ENCODE results near the gene SNCAIP.
A peak's percentile ranks its signal among the peaks of the same experiment; 100 is the strongest.
"Not testable (repeated sequence)": the region's sequence is repeated elsewhere in the genome, so short reads cannot be mapped to it uniquely, and the experiment has no call there.

Gene SNCAIP

GRCh38 chr5:122470365-122470764 is 158.3 kb downstream of the SNCAIP start:
- DNase-seq, result no peak

GRCh38 chr5:122471031-122471751 is 159.2 kb downstream of the SNCAIP start:
- DNase-seq, result no peak

- DNase-seq, result no peak
Measured at GRCh38 chr5:122471752-122472061, 159.7 kb downstream of the SNCAIP start.

GRCh38 chr5:122473138-122473843 is 161.3 kb downstream of the SNCAIP start:
- no peak for DNase-seq

- no peak for DNase-seq
Measured at GRCh38 chr5:122473941-122474340, 161.9 kb downstream of the SNCAIP start.

- no peak for DNase-seq
Measured at GRCh38 chr5:122478741-122479442, 166.9 kb downstream of the SNCAIP start.

GRCh38 chr5:122480146-122480545 is 168.1 kb downstream of the SNCAIP start:
- DNase-seq, result no peak

- DNase-seq, result no peak
Measured at GRCh38 chr5:122484103-122484502, 172.1 kb downstream of the SNCAIP start.

GRCh38 chr5:122485226-122485625 is 173.2 kb downstream of the SNCAIP start:
- no peak for DNase-seq

GRCh38 chr5:122486616-122487015 is 174.6 kb downstream of the SNCAIP start:
- not testable (repeated sequence) for DNase-seq

GRCh38 chr5:122490718-122491117 is 178.7 kb downstream of the SNCAIP start:
- no peak for DNase-seq

GRCh38 chr5:122492675-122493074 is 180.6 kb downstream of the SNCAIP start:
- peak; percentile 4 for DNase-seq

GRCh38 chr5:122493091-122494021 is 181.3 kb downstream of the SNCAIP start:
- no peak for DNase-seq

- no peak for DNase-seq
Measured at GRCh38 chr5:122494109-122494508, 182.1 kb downstream of the SNCAIP start.

- DNase-seq, result no peak
Measured at GRCh38 chr5:122498163-122498562, 186.1 kb downstream of the SNCAIP start.

- DNase-seq, result no peak
Measured at GRCh38 chr5:122499585-122499984, 187.5 kb downstream of the SNCAIP start.

GRCh38 chr5:122500245-122501088 is 188.4 kb downstream of the SNCAIP start:
- peak; percentile 34 for DNase-seq

- DNase-seq, result no peak
Measured at GRCh38 chr5:122501089-122501435, 189.0 kb downstream of the SNCAIP start.

GRCh38 chr5:122507045-122507444 is 195.0 kb downstream of the SNCAIP start:
- DNase-seq, result no peak

- no peak for DNase-seq
Measured at GRCh38 chr5:122507581-122507980, 195.5 kb downstream of the SNCAIP start.

GRCh38 chr5:122508623-122509022 is 196.6 kb downstream of the SNCAIP start:
- no peak for DNase-seq
